Right lobe of liver (tissue), 4 donors: ENCODE measurements around the gene VEZT.

ENCODE experiments used
- POLR2A ChIP-seq: fragments of 450-650 bp; IDR thresholded peaks from one replicate; pipeline ENCODE4 v1.6.1; 2017; ENCODE audit warnings: antibody characterized with exemption, mild to moderate bottlenecking
- TF ChIP-seq, protein P1 (sequence below), 4 donors: fragments of 200-600 bp in 3 of 4; fragments of 450-650 bp in 1 of 4; IDR thresholded peaks; one replicate each; pipeline versions ENCODE4 v1.5.1 to v1.8.0; 2016 to 2022; ENCODE audit warnings: antibody characterized with exemption in 4 of 4, mild to moderate bottlenecking in 2 of 4
- donor health status: DM: no; HTN: no; CAD: no.
- donor health status: DM: no; HTN: no; CAD: no.
- donor health status: DM: no; HTN: yes; CAD: no.

- TF ChIP-seq, protein P1, sequence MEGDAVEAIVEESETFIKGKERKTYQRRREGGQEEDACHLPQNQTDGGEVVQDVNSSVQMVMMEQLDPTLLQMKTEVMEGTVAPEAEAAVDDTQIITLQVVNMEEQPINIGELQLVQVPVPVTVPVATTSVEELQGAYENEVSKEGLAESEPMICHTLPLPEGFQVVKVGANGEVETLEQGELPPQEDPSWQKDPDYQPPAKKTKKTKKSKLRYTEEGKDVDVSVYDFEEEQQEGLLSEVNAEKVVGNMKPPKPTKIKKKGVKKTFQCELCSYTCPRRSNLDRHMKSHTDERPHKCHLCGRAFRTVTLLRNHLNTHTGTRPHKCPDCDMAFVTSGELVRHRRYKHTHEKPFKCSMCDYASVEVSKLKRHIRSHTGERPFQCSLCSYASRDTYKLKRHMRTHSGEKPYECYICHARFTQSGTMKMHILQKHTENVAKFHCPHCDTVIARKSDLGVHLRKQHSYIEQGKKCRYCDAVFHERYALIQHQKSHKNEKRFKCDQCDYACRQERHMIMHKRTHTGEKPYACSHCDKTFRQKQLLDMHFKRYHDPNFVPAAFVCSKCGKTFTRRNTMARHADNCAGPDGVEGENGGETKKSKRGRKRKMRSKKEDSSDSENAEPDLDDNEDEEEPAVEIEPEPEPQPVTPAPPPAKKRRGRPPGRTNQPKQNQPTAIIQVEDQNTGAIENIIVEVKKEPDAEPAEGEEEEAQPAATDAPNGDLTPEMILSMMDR (IDR thresholded peaks at IDR 0.05): no peak
- TF ChIP-seq POLR2A: no peak
Observed at GRCh38 chr12:95257541-95257940, 39.9 kb downstream of the VEZT start.
